Fibroblast of skin of left quadriceps (primary cell): ENCODE data around the gene SAMSN1.
"Not testable (repeated sequence)": the region's sequence is repeated elsewhere in the genome, so short reads cannot be mapped to it uniquely, and the experiment has no call there.

Experiments used
- DNase-seq, 2 experiments: peaks; one replicate each; pipeline ENCODE4 v3.0.0-alpha.2; 2013; ENCODE audit warnings: low read depth in 2 of 2

Gene SAMSN1

GRCh38 chr21:14566894-14567293, 20.8 kb upstream of the SAMSN1 start:
- no peak for DNase-seq

- DNase-seq, result no peak
These were observed 16.8 kb upstream of the SAMSN1 start for GRCh38 chr21:14562959-14563358.

- no peak for DNase-seq
These were observed 14.4 kb upstream of the SAMSN1 start for GRCh38 chr21:14560555-14560954.

GRCh38 chr21:14560139-14560538, 14.0 kb upstream of the SAMSN1 start:
- DNase-seq, result no peak

GRCh38 chr21:14559102-14559501, 13.0 kb upstream of the SAMSN1 start:
- DNase-seq, result no peak

- no peak for DNase-seq
These were observed 11.3 kb upstream of the SAMSN1 start for GRCh38 chr21:14557413-14557812.

- DNase-seq, result no peak
These were observed 8.8 kb upstream of the SAMSN1 start for GRCh38 chr21:14554948-14555347.

- no peak for DNase-seq
These were observed 7.3 kb upstream of the SAMSN1 start for GRCh38 chr21:14553422-14553821.

- DNase-seq, result no peak
These were observed 5.6 kb upstream of the SAMSN1 start for GRCh38 chr21:14551741-14552140.

- DNase-seq, result no peak
These were observed 4.0 kb upstream of the SAMSN1 start for GRCh38 chr21:14550135-14550534.

GRCh38 chr21:14548779-14549178, 2.7 kb upstream of the SAMSN1 start:
- DNase-seq, result no peak

GRCh38 chr21:14547834-14548513, 1.9 kb upstream of the SAMSN1 start:
- no peak for DNase-seq

- DNase-seq, result not testable (repeated sequence)
These were observed 604 bp upstream of the SAMSN1 start for GRCh38 chr21:14546719-14547118.

GRCh38 chr21:14543983-14544382, 2.1 kb downstream of the SAMSN1 start:
- DNase-seq, result no peak

GRCh38 chr21:14542638-14543037, 3.5 kb downstream of the SAMSN1 start:
- DNase-seq, result no peak

GRCh38 chr21:14541841-14542490, 4.1 kb downstream of the SAMSN1 start:
- DNase-seq, result no peak

- DNase-seq, result no peak
These were observed 7.6 kb downstream of the SAMSN1 start for GRCh38 chr21:14538483-14538882.

- DNase-seq, result no peak
These were observed 9.2 kb downstream of the SAMSN1 start for GRCh38 chr21:14536929-14537328.

- no peak for DNase-seq
These were observed 10.4 kb downstream of the SAMSN1 start for GRCh38 chr21:14535702-14536101.

GRCh38 chr21:14533499-14534428, 12.4 kb downstream of the SAMSN1 start:
- DNase-seq, result no peak

GRCh38 chr21:14531757-14532316, 14.3 kb downstream of the SAMSN1 start:
- DNase-seq, result no peak

- DNase-seq, result no peak
These were observed 15.5 kb downstream of the SAMSN1 start for GRCh38 chr21:14530592-14530991.
